HepG2 (cell line): ENCODE results near the gene GSPT1. TPM values are rescaled to one million over a fixed set of nuclear protein-coding genes. Genes with fewer than 3 reads are reported as not detected.
A peak's percentile ranks its signal among the peaks of the same experiment; 100 is the strongest.

ENCODE experiments used
- BATF2 ChIP-seq: sonication (generic); formaldehyde crosslinking; IDR thresholded peaks from 2 replicates; pipeline ENCODE4 v1.8.0; 2022; ENCODE audit warnings: mild to moderate bottlenecking, missing genetic modification reagents, moderate library complexity
- DNMT1 ChIP-seq: sonication (generic); formaldehyde crosslinking; IDR thresholded peaks from 2 replicates; pipeline ENCODE4 v1.5.1; 2020; ENCODE audit warnings: mild to moderate bottlenecking, missing genetic modification reagents
- E2F1 ChIP-seq: sonication (generic); formaldehyde crosslinking; IDR thresholded peaks from 2 replicates; pipeline ENCODE4 v1.5.0; 2020; ENCODE audit warnings: missing genetic modification reagents
- ETV5 ChIP-seq: IDR thresholded peaks from 2 replicates; pipeline ENCODE4 v1.6.1; 2018; ENCODE audit warnings: missing biosample characterization, missing genetic modification reagents, inconsistent platforms, borderline replicate concordance
- HNRNPUL1 ChIP-seq: fragments of 200-400 bp; formaldehyde crosslinking; IDR thresholded peaks from 2 replicates; pipeline ENCODE4 v1.6.1; 2017; ENCODE audit warnings: low read depth, mild to moderate bottlenecking, low read length, moderate library complexity
- HOXA9 ChIP-seq: sonication (generic); formaldehyde crosslinking; IDR thresholded peaks from 2 replicates; pipeline ENCODE4 v1.8.1; 2022; ENCODE audit warnings: missing genetic modification reagents, mild to moderate bottlenecking, moderate library complexity, borderline replicate concordance
- KDM2A ChIP-seq: sonication (generic); formaldehyde crosslinking; IDR thresholded peaks from 2 replicates; pipeline ENCODE4 v1.4.0; 2020; ENCODE audit warnings: low read depth, missing genetic modification reagents, borderline replicate concordance
- KLF13 ChIP-seq: sonication (generic); formaldehyde crosslinking; IDR thresholded peaks from 2 replicates; pipeline ENCODE4 v1.4.0; 2020; ENCODE audit warnings: mild to moderate bottlenecking, missing genetic modification reagents
- KLF6 ChIP-seq: IDR thresholded peaks from 2 replicates; pipeline ENCODE4 v1.8.0; 2016; ENCODE audit warnings: missing biosample characterization, missing genetic modification reagents
- MIXL1 ChIP-seq: IDR thresholded peaks from 2 replicates; pipeline ENCODE4 v1.6.1; 2016
- PBX2 ChIP-seq: IDR thresholded peaks from 2 replicates; pipeline ENCODE4 v1.6.1; 2016; ENCODE audit warnings: control low read depth
- PTBP1 ChIP-seq: fragments of 200-400 bp; formaldehyde crosslinking; IDR thresholded peaks from 2 replicates; pipeline ENCODE4 v1.6.1; 2018; ENCODE audit warnings: low read length, low read depth; ENCODE audit not compliant: poor library complexity, severe bottlenecking
- RBM22 ChIP-seq: fragments of 200-400 bp; formaldehyde crosslinking; optimal IDR thresholded peaks from 2 replicates; pipeline ENCODE3; 2017; ENCODE audit warnings: mild to moderate bottlenecking, low read length, moderate library complexity
- SKIL ChIP-seq: sonication (generic); formaldehyde crosslinking; IDR thresholded peaks from 2 replicates; pipeline ENCODE4 v1.8.0; 2022; ENCODE audit warnings: missing genetic modification reagents, mild to moderate bottlenecking, moderate library complexity, borderline replicate concordance
- TBX3 ChIP-seq: fragments of 450-650 bp; IDR thresholded peaks from 2 replicates; pipeline ENCODE4 v1.6.1; 2017; ENCODE audit warnings: antibody characterized with exemption, mild to moderate bottlenecking, inconsistent platforms, borderline replicate concordance
- TGIF2 ChIP-seq: IDR thresholded peaks from 2 replicates; pipeline ENCODE4 v1.6.1; 2016; ENCODE audit warnings: control low read depth, missing compliant biosample characterization
- WIZ ChIP-seq: sonication (generic); formaldehyde crosslinking; IDR thresholded peaks from 2 replicates; pipeline ENCODE4 v1.5.1; 2020; ENCODE audit warnings: mild to moderate bottlenecking, missing genetic modification reagents
- ZFP1 ChIP-seq: IDR thresholded peaks from 2 replicates; pipeline ENCODE4 v1.6.1; 2016
- ZNF337 ChIP-seq: sonication (generic); formaldehyde crosslinking; IDR thresholded peaks from 2 replicates; pipeline ENCODE4 v1.5.1; 2020; ENCODE audit warnings: missing genetic modification reagents, low read depth, mild to moderate bottlenecking, borderline replicate concordance
- ZNF446 ChIP-seq: sonication (generic); formaldehyde crosslinking; IDR thresholded peaks from 2 replicates; pipeline ENCODE4 v1.5.0; 2020; ENCODE audit warnings: mild to moderate bottlenecking, missing genetic modification reagents
- ZNF496 ChIP-seq: sonication (generic); formaldehyde crosslinking; IDR thresholded peaks from 2 replicates; pipeline ENCODE4 v1.8.1; 2023; ENCODE audit warnings: mild to moderate bottlenecking, moderate library complexity, missing genetic modification reagents; ENCODE audit not compliant: insufficient replicate concordance
- ZNF530 ChIP-seq: sonication (generic); formaldehyde crosslinking; IDR thresholded peaks from 2 replicates; pipeline ENCODE4 v1.5.0; 2020; ENCODE audit warnings: low read depth, mild to moderate bottlenecking, missing genetic modification reagents
- ZNF629 ChIP-seq: sonication (generic); formaldehyde crosslinking; conservative IDR thresholded peaks from 2 replicates; pipeline ENCODE4 v1.5.0; 2020; ENCODE audit warnings: missing genetic modification reagents
- ZNF652 ChIP-seq: IDR thresholded peaks from 2 replicates; pipeline ENCODE4 v1.6.1; 2016; ENCODE audit warnings: low read depth, borderline replicate concordance
- ZNF660 ChIP-seq: sonication (generic); formaldehyde crosslinking; IDR thresholded peaks from 2 replicates; pipeline ENCODE4 v1.5.1; 2020; ENCODE audit warnings: mild to moderate bottlenecking, low read depth, missing genetic modification reagents, borderline replicate concordance
- ZNF672 ChIP-seq: sonication (generic); formaldehyde crosslinking; IDR thresholded peaks from 2 replicates; pipeline ENCODE4 v1.8.1; 2022; ENCODE audit warnings: missing genetic modification reagents
- ZNF75D ChIP-seq: sonication (generic); formaldehyde crosslinking; IDR thresholded peaks from 2 replicates; pipeline ENCODE4 v1.8.1; 2023; ENCODE audit warnings: missing genetic modification reagents, mild to moderate bottlenecking, borderline replicate concordance
- polyA plus RNA-seq, 8 experiments: library from polyadenylated mRNA; depleted of rRNA in 3 of 8; stranded (reverse) in 7 of 8; unstranded in 1 of 8; fragments of >200 nt; fragmentation: Illumina TruSeq in 4 of 8; extraction: Trizol in 4 of 8; gene quantifications; 2 replicates each; pipeline versions ENCODE4 v1.2.1 to v1.2.3, GENCODE V29; 2011 to 2016; ENCODE audit warnings: low read depth in 4 of 8, missing spikeins in 1 of 8, mixed read lengths in 1 of 8; ENCODE audit not compliant: insufficient read depth in 1 of 8
- total RNA-seq, 5 experiments: library from RNA; depleted of rRNA; stranded (reverse); fragments of >200 nt; fragmentation: Illumina TruSeq; extraction: Trizol; gene quantifications; 2 replicates each; pipeline ENCODE4 v1.2.3, GENCODE V29; 2016; ENCODE audit warnings: low read depth in 1 of 5

The GSPT1 gene
- total and polyA plus RNA-seq, 2 of the 13 experiments (the other 11 are each of a cell fraction or from before 2014, with no cell fraction given) = 120 to 316 TPM

GRCh38 chr16:11835891-11836649, 79.7 kb downstream of the GSPT1 start (continued):
- TF ChIP-seq WIZ = no peak
- no peak for TF ChIP-seq PTBP1
- TF ChIP-seq E2F1 = no peak
- no peak for TF ChIP-seq DNMT1
- no peak for TF ChIP-seq ZNF629
- TF ChIP-seq ZNF660 (CRISPR knock-in tag) = no peak
- 0 out of 2 replicates have a peak, but pooled peaks have one; percentile 42 for TF ChIP-seq ZNF75D (CRISPR knock-in tag)
- peak; percentile 82 for TF ChIP-seq RBM22
- no peak for TF ChIP-seq ETV5 (CRISPR knock-in tag)
- no peak for TF ChIP-seq KLF6 (CRISPR knock-in tag)
- peak; percentile 40; the same call in 1 of the 2 replicates for TF ChIP-seq KDM2A
- no peak for TF ChIP-seq ZNF496 (CRISPR knock-in tag)
- no peak for TF ChIP-seq ZNF446 (CRISPR knock-in tag)
- no peak for TF ChIP-seq ZFP1
- TF ChIP-seq ZNF530 (CRISPR knock-in tag) = no peak
- 0 out of 2 replicates have a peak, but pooled peaks have one; percentile 32 for TF ChIP-seq ZNF672 (CRISPR knock-in tag)
- TF ChIP-seq PBX2 = no peak
- TF ChIP-seq ZNF652 = no peak
- no peak for TF ChIP-seq BATF2 (CRISPR knock-in tag)
- peak; percentile 30; the same call in 1 of the 2 replicates for TF ChIP-seq SKIL (CRISPR knock-in tag)
- no peak for TF ChIP-seq KLF13 (CRISPR knock-in tag)
- TF ChIP-seq MIXL1 (CRISPR knock-in tag) = 0 out of 2 replicates have a peak, but pooled peaks have one; percentile 18
- TF ChIP-seq TBX3 = no peak
- TF ChIP-seq HNRNPUL1 = no peak
- no peak for TF ChIP-seq ZNF337 (CRISPR knock-in tag)
- TF ChIP-seq TGIF2 (CRISPR knock-in tag) = peak; percentile 37; the same call in 1 of the 2 replicates
- TF ChIP-seq HOXA9 (CRISPR knock-in tag) = peak; percentile 61; the same call in 1 of the 2 replicates
